HepG2 (cell line): ENCODE results near the gene ZBED3. TPM values are rescaled to one million over a fixed set of nuclear protein-coding genes. Genes with fewer than 3 reads are reported as not detected.

Experiments used
- ATAC-seq: fragments of 200-7000 bp; cut with Tn5 transposase; 3 replicates; pipeline ENCODE4 v1.9.1; 2020; ENCODE audit warnings: mild to moderate bottlenecking, moderate library complexity
- BruUV-seq: library from RNA; stranded (reverse); fragments of 400-500 nt; replicated peaks from 2 replicates; lab custom pipeline; 2021; lab: Mats Ljungman, UMichigan
- CTCF ChIA-PET: fragments of 300-600 bp; formaldehyde crosslinking; extraction: SDS; loops from one replicate; lab custom pipeline; 2021; ENCODE audit warnings: low total read pairs, inconsistent platforms, low intra/inter-chr PET ratio; lab: Yijun Ruan, JAX
- POLR2A ChIA-PET: fragments of 350-600 bp; sonication (Branson Sonifier 250); formaldehyde crosslinking; loops from one replicate; lab custom pipeline; 2020; ENCODE audit warnings: antibody characterized with exemption, inconsistent platforms; lab: Yijun Ruan, JAX
- DNase-seq: peaks from one replicate; pipeline ENCODE4 v3.0.0-alpha.2; 2015; ENCODE audit warnings: low spot score
- FAIRE-seq: peaks from 3 replicates; lab custom pipeline; 2011; peaks lifted over from hg19 to GRCh38; lab: Jason Lieb, UNC
- H2AFZ ChIP-seq: one replicate; pipeline ENCODE4 v1.6.1; 2011; ENCODE audit warnings: low read length, inconsistent platforms
- H3K27ac ChIP-seq: fragments of 300-600 bp; 3 replicates; pipeline ENCODE4 v1.8.0; 2011; ENCODE audit warnings: mixed run types, mild to moderate bottlenecking, mixed read lengths, low read length, inconsistent platforms; ENCODE audit not compliant: insufficient read depth; ENCODE audit errors: extremely low read length
- H3K27me3 ChIP-seq, 2 experiments: fragments of 200-600 bp in 1 of 2; 2 replicates in 1 of 2; 3 replicates in 1 of 2; pipeline versions ENCODE4 v1.6.0 to v1.8.0; 2011; ENCODE audit warnings: low read length in 2 of 2, mild to moderate bottlenecking in 2 of 2, moderate library complexity in 2 of 2, inconsistent platforms in 1 of 2; ENCODE audit not compliant: insufficient read depth in 2 of 2, control insufficient read depth in 1 of 2
- H3K36me3 ChIP-seq, 2 experiments: fragments of 200-600 bp in 1 of 2; replicated peaks in 1 of 2; 2 replicates in 1 of 2; 3 replicates in 1 of 2; pipeline versions ENCODE4 v1.5.1 to v1.8.0; 2011; ENCODE audit warnings: low read length in 2 of 2, inconsistent platforms in 1 of 2; ENCODE audit not compliant: insufficient read depth in 2 of 2, control insufficient read depth in 1 of 2
- H3K4me1 ChIP-seq: 2 replicates; pipeline ENCODE4 v1.5.1; 2012; ENCODE audit warnings: low read length, inconsistent platforms; ENCODE audit not compliant: insufficient read depth
- H3K4me2 ChIP-seq: 2 replicates; pipeline ENCODE4 v1.6.0; 2011; ENCODE audit warnings: low read depth, low read length, inconsistent platforms
- H3K4me3 ChIP-seq, 3 experiments: fragments of 200-600 bp in 1 of 3; sonication (generic), shearing (Covaris generic) in 1 of 3; replicated peaks in 1 of 3; 2 replicates each; pipeline ENCODE4 v1.5.1; 2011 to 2016; ENCODE audit warnings: low read length in 3 of 3, inconsistent platforms in 2 of 3, low read depth in 2 of 3, mild to moderate bottlenecking in 2 of 3, control low read depth in 1 of 3, mixed read lengths in 1 of 3; ENCODE audit not compliant: insufficient read depth in 1 of 3
- H3K79me2 ChIP-seq: one replicate; pipeline ENCODE4 v1.6.1; 2011; ENCODE audit warnings: low read length, inconsistent platforms; ENCODE audit not compliant: insufficient read depth
- H3K9ac ChIP-seq: 2 replicates; pipeline ENCODE4 v1.6.0; 2011; ENCODE audit warnings: mild to moderate bottlenecking, low read depth, low read length, inconsistent platforms; ENCODE audit not compliant: insufficient read depth
- H3K9me3 ChIP-seq: 2 replicates; pipeline ENCODE4 v1.5.1; 2012; ENCODE audit warnings: mild to moderate bottlenecking, low read length
- H4K20me1 ChIP-seq: 2 replicates; pipeline ENCODE4 v1.6.0; 2011; ENCODE audit warnings: inconsistent platforms, mild to moderate bottlenecking, low read length, moderate library complexity; ENCODE audit not compliant: insufficient read depth
- JARID2 ChIP-seq: sonication (generic); formaldehyde crosslinking; IDR thresholded peaks from 2 replicates; pipeline ENCODE4 v1.8.1; 2023; ENCODE audit warnings: missing genetic modification reagents, inconsistent platforms; ENCODE audit not compliant: insufficient replicate concordance
- PCBP2 ChIP-seq: fragments of 200-400 bp; formaldehyde crosslinking; optimal IDR thresholded peaks from 2 replicates; pipeline ENCODE3; 2018; ENCODE audit warnings: low read length, low read depth; ENCODE audit not compliant: poor library complexity, severe bottlenecking
- ZMYM4 ChIP-seq: sonication (generic); formaldehyde crosslinking; IDR thresholded peaks from 2 replicates; pipeline ENCODE4 v1.8.1; 2023; ENCODE audit warnings: mild to moderate bottlenecking, missing genetic modification reagents
- in situ Hi-C: cut with HindIII; loops from 2 replicates; pipeline ENCODE4 v1.10.0; 2017; ENCODE audit warnings: low pct_unique_long_range_greater_than_20kb; ENCODE audit not compliant: extremely low pct_ligation_motif_present
- intact Hi-C: fragments of 100-400 bp; cut with micrococcal nuclease; formaldehyde crosslinking; loops from one replicate; pipeline ENCODE4 v1.10.0; 2022; ENCODE audit not compliant: unreplicated experiment
- polyA plus RNA-seq, 8 experiments: library from polyadenylated mRNA; depleted of rRNA in 3 of 8; stranded (reverse) in 7 of 8; unstranded in 1 of 8; fragments of >200 nt; fragmentation: Illumina TruSeq in 4 of 8; extraction: Trizol in 4 of 8; gene quantifications; 2 replicates each; pipeline versions ENCODE4 v1.2.1 to v1.2.3, GENCODE V29; 2011 to 2016; ENCODE audit warnings: low read depth in 4 of 8, missing spikeins in 1 of 8, mixed read lengths in 1 of 8; ENCODE audit not compliant: insufficient read depth in 1 of 8
- total RNA-seq, 5 experiments: library from RNA; depleted of rRNA; stranded (reverse); fragments of >200 nt; fragmentation: Illumina TruSeq; extraction: Trizol; gene quantifications; 2 replicates each; pipeline ENCODE4 v1.2.3, GENCODE V29; 2016; ENCODE audit warnings: low read depth in 1 of 5
- TF ChIP-seq, protein P1 (sequence below): sonication (generic); formaldehyde crosslinking; IDR thresholded peaks from 2 replicates; pipeline ENCODE4 v1.4.0; 2020; ENCODE audit warnings: missing genetic modification reagents, borderline replicate concordance
- TF ChIP-seq, protein P2 (sequence below): sonication (generic); formaldehyde crosslinking; IDR thresholded peaks from 2 replicates; pipeline ENCODE4 v1.4.0; 2020; ENCODE audit warnings: mild to moderate bottlenecking, missing genetic modification reagents
- TF ChIP-seq, protein P3 (sequence below): sonication (generic); formaldehyde crosslinking; IDR thresholded peaks from 2 replicates; pipeline ENCODE4 v1.5.1; 2020; ENCODE audit warnings: mild to moderate bottlenecking, missing genetic modification reagents, borderline replicate concordance

The ZBED3 gene
- total and polyA plus RNA-seq, 2 of the 13 experiments (the other 11 are each of a cell fraction or from before 2014, with no cell fraction given): 2.3 to 8.1 TPM

DNA sequence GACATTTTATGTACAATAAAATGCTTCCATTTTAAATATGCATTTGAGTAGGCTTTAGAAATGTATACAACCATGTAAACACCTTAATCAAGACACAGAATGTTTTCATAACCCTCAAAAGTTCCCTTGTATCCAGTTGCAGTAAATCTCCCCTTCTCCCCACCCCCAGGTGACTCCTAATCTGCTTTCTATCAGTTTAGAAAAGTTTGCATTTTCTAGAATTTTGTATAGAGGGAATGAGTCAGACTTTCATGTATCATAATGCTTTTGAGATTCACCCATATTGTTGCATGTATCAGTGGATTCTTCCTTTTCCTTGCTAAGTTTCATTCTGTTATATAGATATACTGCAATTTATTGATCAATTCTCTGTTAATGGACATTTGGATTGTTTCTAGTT, 17.7 kb upstream of the ZBED3 start:
- Histone ChIP-seq H3K4me1 (no peaks in the 10 kb centered on the region), H3K9me3 (no peaks in the 10 kb centered on the region), H3K79me2 (no peaks in the 10 kb centered on the region), H3K27ac (no peak overlapping the region), H2AFZ (no peak overlapping the region), H3K27me3 (no peaks in the 10 kb centered on the region), H3K4me3 (no peak overlapping the region), H3K36me3 (no peaks in the 10 kb centered on the region; a peak in 1 of 5 replicates), H4K20me1 (no peaks in the 10 kb centered on the region), H3K4me2 (no peak overlapping the region), H3K9ac (no peak overlapping the region)
- ATAC-seq (no peak), DNase-seq (no peak), FAIRE-seq (no peak)
- BruUV-seq: no TSS peak
- POLR2A ChIA-PET: no interaction called here
- intact Hi-C loops (no loop called here), in situ Hi-C loops (no loop called here)
- CTCF ChIA-PET: no interaction called here
- TF ChIP-seq ZMYM4 (CRISPR knock-in tag) (no peak), JARID2 (no peak), PCBP2 (no peak)
- TF ChIP-seq, protein P1, sequence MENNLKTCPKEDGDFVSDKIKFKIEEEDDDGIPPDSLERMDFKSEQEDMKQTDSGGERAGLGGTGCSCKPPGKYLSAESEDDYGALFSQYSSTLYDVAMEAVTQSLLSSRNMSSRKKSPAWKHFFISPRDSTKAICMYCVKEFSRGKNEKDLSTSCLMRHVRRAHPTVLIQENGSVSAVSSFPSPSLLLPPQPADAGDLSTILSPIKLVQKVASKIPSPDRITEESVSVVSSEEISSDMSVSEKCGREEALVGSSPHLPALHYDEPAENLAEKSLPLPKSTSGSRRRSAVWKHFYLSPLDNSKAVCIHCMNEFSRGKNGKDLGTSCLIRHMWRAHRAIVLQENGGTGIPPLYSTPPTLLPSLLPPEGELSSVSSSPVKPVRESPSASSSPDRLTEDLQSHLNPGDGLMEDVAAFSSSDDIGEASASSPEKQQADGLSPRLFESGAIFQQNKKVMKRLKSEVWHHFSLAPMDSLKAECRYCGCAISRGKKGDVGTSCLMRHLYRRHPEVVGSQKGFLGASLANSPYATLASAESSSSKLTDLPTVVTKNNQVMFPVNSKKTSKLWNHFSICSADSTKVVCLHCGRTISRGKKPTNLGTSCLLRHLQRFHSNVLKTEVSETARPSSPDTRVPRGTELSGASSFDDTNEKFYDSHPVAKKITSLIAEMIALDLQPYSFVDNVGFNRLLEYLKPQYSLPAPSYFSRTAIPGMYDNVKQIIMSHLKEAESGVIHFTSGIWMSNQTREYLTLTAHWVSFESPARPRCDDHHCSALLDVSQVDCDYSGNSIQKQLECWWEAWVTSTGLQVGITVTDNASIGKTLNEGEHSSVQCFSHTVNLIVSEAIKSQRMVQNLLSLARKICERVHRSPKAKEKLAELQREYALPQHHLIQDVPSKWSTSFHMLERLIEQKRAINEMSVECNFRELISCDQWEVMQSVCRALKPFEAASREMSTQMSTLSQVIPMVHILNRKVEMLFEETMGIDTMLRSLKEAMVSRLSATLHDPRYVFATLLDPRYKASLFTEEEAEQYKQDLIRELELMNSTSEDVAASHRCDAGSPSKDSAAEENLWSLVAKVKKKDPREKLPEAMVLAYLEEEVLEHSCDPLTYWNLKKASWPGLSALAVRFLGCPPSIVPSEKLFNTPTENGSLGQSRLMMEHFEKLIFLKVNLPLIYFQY (CRISPR knock-in tag): no peak
- TF ChIP-seq, protein P2, sequence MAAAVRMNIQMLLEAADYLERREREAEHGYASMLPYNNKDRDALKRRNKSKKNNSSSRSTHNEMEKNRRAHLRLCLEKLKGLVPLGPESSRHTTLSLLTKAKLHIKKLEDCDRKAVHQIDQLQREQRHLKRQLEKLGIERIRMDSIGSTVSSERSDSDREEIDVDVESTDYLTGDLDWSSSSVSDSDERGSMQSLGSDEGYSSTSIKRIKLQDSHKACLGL (CRISPR knock-in tag): no peak
- TF ChIP-seq, protein P3, sequence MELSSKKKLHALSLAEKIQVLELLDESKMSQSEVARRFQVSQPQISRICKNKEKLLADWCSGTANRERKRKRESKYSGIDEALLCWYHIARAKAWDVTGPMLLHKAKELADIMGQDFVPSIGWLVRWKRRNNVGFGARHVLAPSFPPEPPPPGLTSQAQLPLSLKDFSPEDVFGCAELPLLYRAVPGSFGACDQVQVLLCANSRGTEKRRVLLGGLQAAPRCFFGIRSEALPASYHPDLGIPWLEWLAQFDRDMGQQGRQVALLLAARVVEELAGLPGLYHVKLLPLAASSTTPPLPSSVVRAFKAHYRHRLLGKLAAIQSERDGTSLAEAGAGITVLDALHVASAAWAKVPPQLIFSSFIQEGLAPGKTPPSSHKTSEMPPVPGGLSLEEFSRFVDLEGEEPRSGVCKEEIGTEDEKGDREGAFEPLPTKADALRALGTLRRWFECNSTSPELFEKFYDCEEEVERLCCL (CRISPR knock-in tag): no peak
